DOHH2 (cell line): Measurements from ENCODE around the gene MYO9A.

ENCODE experiments used
- EZH2phosphoT487 ChIP-seq: fragments of 200-600 bp; sonication (generic); IDR thresholded peaks from 2 replicates; pipeline ENCODE4 v1.6.1; 2017; ENCODE audit warnings: borderline replicate concordance, mild to moderate bottlenecking, antibody characterized with exemption, low read length, moderate library complexity, mixed read lengths
- TF ChIP-seq, protein P1 (sequence below): fragments of 200-600 bp; sonication (generic); IDR thresholded peaks from one replicate; pipeline ENCODE4 v1.5.1; 2014; ENCODE audit warnings: antibody characterized with exemption, mild to moderate bottlenecking, low read depth, low read length; ENCODE audit not compliant: poor library complexity, severe bottlenecking

DNA sequence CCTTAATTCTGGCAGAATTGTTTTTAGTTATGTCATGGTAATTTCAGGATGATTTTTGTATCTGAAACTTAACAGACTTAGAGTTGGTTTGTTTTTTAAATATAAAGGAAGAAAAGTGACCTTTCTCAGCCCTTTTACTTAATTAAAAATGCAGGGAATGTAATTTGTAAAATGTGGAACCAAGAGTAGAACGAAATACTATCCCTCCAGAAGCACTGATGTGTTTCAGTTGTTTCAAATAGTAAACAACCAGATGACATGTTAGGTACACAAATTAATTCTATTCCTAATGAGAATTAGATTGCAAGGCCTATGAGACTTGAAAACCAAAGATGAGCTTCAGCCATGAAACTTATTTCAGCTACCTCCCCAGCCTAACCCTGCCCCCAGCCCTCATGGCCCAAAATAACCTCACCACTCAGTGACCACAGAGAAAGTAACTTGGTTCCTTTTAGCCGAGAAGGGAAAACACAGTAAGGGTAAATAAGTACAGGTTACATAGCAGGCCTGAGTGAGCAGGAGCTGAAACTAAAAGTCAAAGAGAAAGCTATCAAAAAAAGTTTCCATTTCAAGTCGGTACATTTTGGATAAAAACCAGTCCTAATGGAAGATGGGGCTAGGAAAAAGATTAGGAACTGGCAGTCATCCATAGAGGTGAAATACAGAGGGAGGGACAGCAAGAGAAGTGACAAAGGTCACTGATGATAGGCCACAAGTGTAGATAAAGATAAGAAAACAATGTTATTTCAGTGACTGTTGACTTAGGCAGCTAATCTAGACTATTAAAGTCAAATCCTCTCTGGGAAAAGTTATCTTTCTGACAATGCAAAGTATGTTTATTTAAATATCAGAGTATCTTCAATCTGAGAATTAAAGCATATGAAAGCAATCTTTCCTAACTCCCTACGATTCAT lies 23.5 kb upstream of the MYO9A start:
- TF ChIP-seq, protein P1, sequence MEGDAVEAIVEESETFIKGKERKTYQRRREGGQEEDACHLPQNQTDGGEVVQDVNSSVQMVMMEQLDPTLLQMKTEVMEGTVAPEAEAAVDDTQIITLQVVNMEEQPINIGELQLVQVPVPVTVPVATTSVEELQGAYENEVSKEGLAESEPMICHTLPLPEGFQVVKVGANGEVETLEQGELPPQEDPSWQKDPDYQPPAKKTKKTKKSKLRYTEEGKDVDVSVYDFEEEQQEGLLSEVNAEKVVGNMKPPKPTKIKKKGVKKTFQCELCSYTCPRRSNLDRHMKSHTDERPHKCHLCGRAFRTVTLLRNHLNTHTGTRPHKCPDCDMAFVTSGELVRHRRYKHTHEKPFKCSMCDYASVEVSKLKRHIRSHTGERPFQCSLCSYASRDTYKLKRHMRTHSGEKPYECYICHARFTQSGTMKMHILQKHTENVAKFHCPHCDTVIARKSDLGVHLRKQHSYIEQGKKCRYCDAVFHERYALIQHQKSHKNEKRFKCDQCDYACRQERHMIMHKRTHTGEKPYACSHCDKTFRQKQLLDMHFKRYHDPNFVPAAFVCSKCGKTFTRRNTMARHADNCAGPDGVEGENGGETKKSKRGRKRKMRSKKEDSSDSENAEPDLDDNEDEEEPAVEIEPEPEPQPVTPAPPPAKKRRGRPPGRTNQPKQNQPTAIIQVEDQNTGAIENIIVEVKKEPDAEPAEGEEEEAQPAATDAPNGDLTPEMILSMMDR = no peak
- TF ChIP-seq EZH2phosphoT487 = no peak
